Ishikawa (cell line): ENCODE data around the gene SEMA3A.

Experiments used
- CEBPB ChIP-seq: IDR thresholded peaks from 2 replicates; pipeline ENCODE4 v1.6.1; 2012
- CREB1 ChIP-seq: IDR thresholded peaks from 2 replicates; pipeline ENCODE4 v1.6.1; 2012; ENCODE audit warnings: low read depth
- EGR1 ChIP-seq: IDR thresholded peaks from 2 replicates; pipeline ENCODE4 v1.6.1; 2012
- EP300 ChIP-seq: IDR thresholded peaks from 2 replicates; pipeline ENCODE4 v1.6.1; 2012; ENCODE audit warnings: borderline replicate concordance
- FOXM1 ChIP-seq: IDR thresholded peaks from 2 replicates; pipeline ENCODE4 v1.6.1; 2012; ENCODE audit warnings: low read depth, borderline replicate concordance
- NFIC ChIP-seq: IDR thresholded peaks from 2 replicates; pipeline ENCODE4 v1.6.1; 2012
- RAD21 ChIP-seq: IDR thresholded peaks from 2 replicates; pipeline ENCODE4 v1.6.1; 2012; ENCODE audit warnings: low read depth
- REST ChIP-seq: IDR thresholded peaks from 2 replicates; pipeline ENCODE4 v1.6.1; 2012; ENCODE audit warnings: low read depth, mild to moderate bottlenecking
- TAF1 ChIP-seq: IDR thresholded peaks from 2 replicates; pipeline ENCODE4 v1.6.1; 2012; ENCODE audit warnings: low read depth, mild to moderate bottlenecking
- TCF12 ChIP-seq: IDR thresholded peaks from 2 replicates; pipeline ENCODE4 v1.6.1; 2012; ENCODE audit warnings: low read depth
- TEAD4 ChIP-seq: IDR thresholded peaks from 2 replicates; pipeline ENCODE4 v1.6.1; 2012
- YY1 ChIP-seq: IDR thresholded peaks from 2 replicates; pipeline ENCODE4 v1.6.1; 2012; ENCODE audit warnings: low read depth
- TF ChIP-seq, protein P1 (sequence below): IDR thresholded peaks from 2 replicates; pipeline ENCODE4 v1.6.1; 2012
- TF ChIP-seq, protein P2 (sequence below): IDR thresholded peaks from 2 replicates; pipeline ENCODE4 v1.6.1; 2012

- TF ChIP-seq, protein P1, sequence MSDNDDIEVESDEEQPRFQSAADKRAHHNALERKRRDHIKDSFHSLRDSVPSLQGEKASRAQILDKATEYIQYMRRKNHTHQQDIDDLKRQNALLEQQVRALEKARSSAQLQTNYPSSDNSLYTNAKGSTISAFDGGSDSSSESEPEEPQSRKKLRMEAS: no peak
- TF ChIP-seq TAF1 (no peak), YY1 (no peak), CEBPB (no peak), CREB1 (no peak), RAD21 (no peak), TEAD4 (no peak), FOXM1 (no peak), EP300 (peak; percentile 32; the same call in 1 of the 2 replicates), REST (no peak), NFIC (no peak), EGR1 (no peak), TCF12 (no peak)
- TF ChIP-seq, protein P2, sequence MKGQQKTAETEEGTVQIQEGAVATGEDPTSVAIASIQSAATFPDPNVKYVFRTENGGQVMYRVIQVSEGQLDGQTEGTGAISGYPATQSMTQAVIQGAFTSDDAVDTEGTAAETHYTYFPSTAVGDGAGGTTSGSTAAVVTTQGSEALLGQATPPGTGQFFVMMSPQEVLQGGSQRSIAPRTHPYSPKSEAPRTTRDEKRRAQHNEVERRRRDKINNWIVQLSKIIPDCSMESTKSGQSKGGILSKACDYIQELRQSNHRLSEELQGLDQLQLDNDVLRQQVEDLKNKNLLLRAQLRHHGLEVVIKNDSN: no peak
These were observed 110.7 kb downstream of the SEMA3A start for GRCh38 chr7:84083846-84084245.
